Ishikawa (cell line): ENCODE data around the gene PRDM16.

ENCODE experiments used
- RAD21 ChIP-seq: IDR thresholded peaks from 2 replicates; pipeline ENCODE4 v1.6.1; 2012; ENCODE audit warnings: low read depth
- TAF1 ChIP-seq: IDR thresholded peaks from 2 replicates; pipeline ENCODE4 v1.6.1; 2012; ENCODE audit warnings: low read depth, mild to moderate bottlenecking
- TCF12 ChIP-seq: IDR thresholded peaks from 2 replicates; pipeline ENCODE4 v1.6.1; 2012; ENCODE audit warnings: low read depth

DNA sequence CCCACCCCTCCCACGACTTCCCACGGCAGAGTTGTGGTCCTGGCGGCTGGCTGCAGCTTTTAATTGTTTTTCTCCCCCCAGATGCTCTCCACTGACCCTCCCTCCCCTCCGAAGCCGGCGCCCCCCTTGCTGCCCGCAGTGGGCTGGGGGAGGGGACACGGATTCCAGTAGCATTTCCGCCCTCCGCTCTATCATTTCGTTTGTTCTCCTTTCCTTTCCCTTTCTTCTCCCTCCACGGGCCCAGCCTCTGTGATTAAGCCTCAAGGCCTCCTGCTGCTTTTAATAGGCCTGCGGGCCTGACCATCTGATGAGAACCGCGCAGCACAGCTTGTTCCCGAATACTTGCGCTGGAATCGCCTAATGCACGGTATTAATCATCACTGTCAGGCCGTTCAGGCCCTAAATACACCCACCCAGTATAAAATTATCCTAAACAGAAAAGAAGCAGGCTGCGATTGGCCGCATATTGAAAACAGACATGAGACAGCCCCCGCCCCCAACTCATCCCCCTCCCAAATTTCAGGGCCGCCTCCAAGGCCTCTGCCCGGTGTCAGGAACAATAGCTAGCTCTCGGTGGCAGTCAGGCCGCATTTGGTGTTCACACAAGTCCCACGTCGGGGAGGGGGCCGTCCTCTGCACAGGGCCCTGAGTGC, 283.4 kb downstream of the PRDM16 start:
- TF ChIP-seq TCF12, result no peak
- no peak for TF ChIP-seq RAD21
- no peak for TF ChIP-seq TAF1
